Measurements from ENCODE around the gene ATP5F1A. TPM values are rescaled to one million over a fixed set of nuclear protein-coding genes. Genes with fewer than 3 reads are reported as not detected.

The ATP5F1A gene
- total and polyA plus RNA-seq, 4 donors: 175 to 389 (median 293) TPM

GRCh38 chr18:46046126-46046525 is 52.0 kb downstream of the ATP5F1A start:
- no peak for ATAC-seq (ENCODE audit: insufficient read depth, low FRiP score)
- TF ChIP-seq CTCF (IDR thresholded peaks at IDR 0.05; ENCODE audit: control extremely low read depth, extremely low read depth): no peak
- no peak overlapping the region for H3K4me3 ChIP-seq
- H3K9ac ChIP-seq (ENCODE audit: insufficient read depth in 1 of 2, low read length in 2 of 2): no peak overlapping the region
- H3K4me1 ChIP-seq (ENCODE audit: control insufficient read depth in 5 of 5, insufficient read depth in 5 of 5, low read length in 5 of 5): no peaks in the 10 kb centered on the region
- no peak overlapping the region for H3K27ac ChIP-seq (ENCODE audit: low read depth in 1 of 2, low read length in 1 of 2)
- 98% methylated on average over 6 of the region's 6 CpGs for whole genome bisulfite sequencing, 2 donors
- H3K36me3 ChIP-seq (ENCODE audit: control insufficient read depth in 4 of 4, insufficient read depth in 4 of 4, low read length in 4 of 4): no peaks in the 10 kb centered on the region
- no peaks in the 10 kb centered on the region for H3K27me3 ChIP-seq (ENCODE audit: control insufficient read depth in 3 of 3, insufficient read depth in 3 of 3, low read length in 2 of 3)
- no peaks in the 10 kb centered on the region for H3K9me3 ChIP-seq (ENCODE audit: control insufficient read depth in 4 of 4, insufficient read depth in 3 of 4, low read length in 3 of 4)
- no peak for DNase-seq

- no peaks in the 10 kb centered on the region for H3K36me3 ChIP-seq (ENCODE audit: control insufficient read depth in 4 of 4, insufficient read depth in 4 of 4, low read length in 4 of 4)
- H3K4me3 ChIP-seq: no peak overlapping the region
- ATAC-seq (ENCODE audit: insufficient read depth, low FRiP score) (no peak), DNase-seq (no peak)
- H3K27ac ChIP-seq (ENCODE audit: low read depth in 1 of 2, low read length in 1 of 2): no peak overlapping the region
- H3K9ac ChIP-seq (ENCODE audit: insufficient read depth in 1 of 2, low read length in 2 of 2): no peak overlapping the region
- H3K27me3 ChIP-seq (ENCODE audit: control insufficient read depth in 3 of 3, insufficient read depth in 3 of 3, low read length in 2 of 3): no peaks in the 10 kb centered on the region
- H3K4me1 ChIP-seq (ENCODE audit: control insufficient read depth in 5 of 5, insufficient read depth in 5 of 5, low read length in 5 of 5): peaks cover 0 to 4% (median 0%) of the 10 kb centered on the region in 5 donors
- WGBS, 2 donors: 33 to 47% methylated on average over 3 of the region's 3 CpGs
- no peak for TF ChIP-seq CTCF (IDR thresholded peaks at IDR 0.05; ENCODE audit: control extremely low read depth, extremely low read depth)
- H3K9me3 ChIP-seq (ENCODE audit: control insufficient read depth in 4 of 4, insufficient read depth in 3 of 4, low read length in 3 of 4): no peaks in the 10 kb centered on the region
Observed at GRCh38 chr18:46042571-46043123, 55.4 kb downstream of the ATP5F1A start.

- Histone ChIP-seq H3K27me3 (ENCODE audit: control insufficient read depth in 3 of 3, insufficient read depth in 3 of 3, low read length in 2 of 3) (no peaks in the 10 kb centered on the region), H3K9ac (ENCODE audit: insufficient read depth in 1 of 2, low read length in 2 of 2) (no peak overlapping the region), H3K4me1 (ENCODE audit: control insufficient read depth in 5 of 5, insufficient read depth in 5 of 5, low read length in 5 of 5) (peaks cover 0 to 7% (median 0%) of the 10 kb centered on the region in 5 donors), H3K9me3 (ENCODE audit: control insufficient read depth in 4 of 4, insufficient read depth in 3 of 4, low read length in 3 of 4) (peaks cover 0 to 3% (median 0%) of the 10 kb centered on the region in 4 donors), H3K36me3 (ENCODE audit: control insufficient read depth in 4 of 4, insufficient read depth in 4 of 4, low read length in 4 of 4) (no peaks in the 10 kb centered on the region), H3K27ac (ENCODE audit: low read depth in 1 of 2, low read length in 1 of 2) (no peak overlapping the region), H3K4me3 (no peak overlapping the region)
- DNase-seq (no peak), ATAC-seq (ENCODE audit: insufficient read depth, low FRiP score) (no peak)
- WGBS, 2 donors: 65 to 73% methylated on average over 5 of the region's 5 CpGs
- no peak for TF ChIP-seq CTCF (IDR thresholded peaks at IDR 0.05; ENCODE audit: control extremely low read depth, extremely low read depth)
Observed at GRCh38 chr18:46040747-46041104, 57.4 kb downstream of the ATP5F1A start.
